WERI-Rb-1 (cell line): ENCODE measurements around the gene FAM151A.

Experiments used
- DNase-seq: peaks from one replicate; pipeline ENCODE4 v3.0.0-alpha.2; 2020
- H3K27ac ChIP-seq: fragments of 250-450 bp; sonication (Bioruptor Pico); 2 replicates; pipeline ENCODE4 v1.5.1; 2020; ENCODE audit warnings: mild to moderate bottlenecking, moderate library complexity
- H3K27me3 ChIP-seq: fragments of 250-450 bp; sonication (Bioruptor Pico); 2 replicates; pipeline ENCODE4 v1.5.1; 2021; ENCODE audit warnings: mild to moderate bottlenecking, low read depth, moderate library complexity; ENCODE audit not compliant: insufficient read depth, severe bottlenecking
- H3K36me3 ChIP-seq: fragments of 250-450 bp; sonication (Bioruptor Pico); 2 replicates; pipeline ENCODE4 v1.5.1; 2020; ENCODE audit warnings: mild to moderate bottlenecking, moderate library complexity
- H3K4me3 ChIP-seq: 2 replicates; pipeline ENCODE4 v1.5.1; 2011; ENCODE audit warnings: low read depth, mild to moderate bottlenecking, control low read depth, low read length
- H3K9me3 ChIP-seq: fragments of 250-450 bp; sonication (Bioruptor Pico); 2 replicates; pipeline ENCODE4 v1.5.1; 2021; ENCODE audit warnings: mild to moderate bottlenecking, moderate library complexity; ENCODE audit not compliant: severe bottlenecking
- TF ChIP-seq, protein P1 (sequence below): IDR thresholded peaks from 2 replicates; pipeline ENCODE4 v1.5.1; 2011; ENCODE audit warnings: low read depth, mild to moderate bottlenecking, control low read depth, inconsistent platforms, low read length

FAM151A gene

GRCh38 chr1:54575605-54576290, 47.6 kb downstream of the FAM151A start:
- DNase-seq, result no peak
- H3K9me3 ChIP-seq, result no peaks in the 10 kb centered on the region

GRCh38 chr1:54575161-54575560, 48.2 kb downstream of the FAM151A start:
- DNase-seq, result no peak
- H3K4me3 ChIP-seq, result no peak overlapping the region
- H3K9me3 ChIP-seq, result no peaks in the 10 kb centered on the region
- TF ChIP-seq, protein P1, sequence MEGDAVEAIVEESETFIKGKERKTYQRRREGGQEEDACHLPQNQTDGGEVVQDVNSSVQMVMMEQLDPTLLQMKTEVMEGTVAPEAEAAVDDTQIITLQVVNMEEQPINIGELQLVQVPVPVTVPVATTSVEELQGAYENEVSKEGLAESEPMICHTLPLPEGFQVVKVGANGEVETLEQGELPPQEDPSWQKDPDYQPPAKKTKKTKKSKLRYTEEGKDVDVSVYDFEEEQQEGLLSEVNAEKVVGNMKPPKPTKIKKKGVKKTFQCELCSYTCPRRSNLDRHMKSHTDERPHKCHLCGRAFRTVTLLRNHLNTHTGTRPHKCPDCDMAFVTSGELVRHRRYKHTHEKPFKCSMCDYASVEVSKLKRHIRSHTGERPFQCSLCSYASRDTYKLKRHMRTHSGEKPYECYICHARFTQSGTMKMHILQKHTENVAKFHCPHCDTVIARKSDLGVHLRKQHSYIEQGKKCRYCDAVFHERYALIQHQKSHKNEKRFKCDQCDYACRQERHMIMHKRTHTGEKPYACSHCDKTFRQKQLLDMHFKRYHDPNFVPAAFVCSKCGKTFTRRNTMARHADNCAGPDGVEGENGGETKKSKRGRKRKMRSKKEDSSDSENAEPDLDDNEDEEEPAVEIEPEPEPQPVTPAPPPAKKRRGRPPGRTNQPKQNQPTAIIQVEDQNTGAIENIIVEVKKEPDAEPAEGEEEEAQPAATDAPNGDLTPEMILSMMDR, result peak; percentile 28; the same call in 1 of the 2 replicates
- no peak overlapping the region for H3K27ac ChIP-seq
- H3K36me3 ChIP-seq, result no peaks in the 10 kb centered on the region
- no peaks in the 10 kb centered on the region for H3K27me3 ChIP-seq

More at GRCh38 chr1:54575605-54576290, 47.6 kb downstream of the FAM151A start:
- no peaks in the 10 kb centered on the region for H3K36me3 ChIP-seq
- no peak overlapping the region for H3K4me3 ChIP-seq
- H3K27ac ChIP-seq, result no peak overlapping the region
- TF ChIP-seq, protein P1, result no peak
- H3K27me3 ChIP-seq, result no peaks in the 10 kb centered on the region

DNA sequence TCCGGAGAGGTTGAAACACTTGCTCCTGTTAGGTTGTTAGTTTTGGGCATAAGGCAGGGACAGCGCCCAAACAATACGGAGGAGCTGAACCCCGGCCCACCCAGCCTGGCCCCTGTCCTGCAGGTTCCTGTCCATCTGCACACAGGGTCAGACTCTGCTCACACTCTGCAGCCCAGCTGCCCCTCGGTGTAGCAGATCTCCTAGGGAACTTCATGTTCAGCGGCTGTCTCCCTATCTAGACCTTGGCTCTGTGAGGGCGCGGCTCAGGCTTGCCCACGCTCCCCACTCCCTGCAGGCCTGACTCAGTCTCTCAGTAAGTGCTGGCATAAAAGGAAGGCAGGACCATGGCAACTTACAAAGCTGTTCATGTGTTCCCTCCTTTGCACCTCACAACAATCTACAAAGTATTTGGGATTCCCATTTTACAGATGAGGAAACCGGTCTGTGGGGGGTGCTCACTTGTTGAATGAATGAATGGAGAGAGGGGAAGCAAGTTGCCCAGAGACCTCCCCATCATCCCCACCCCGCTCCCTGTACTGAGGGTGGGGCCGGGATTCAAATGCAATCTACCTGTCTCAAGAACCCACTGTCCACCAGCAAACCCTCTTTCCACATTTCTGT, 49.1 kb downstream of the FAM151A start:
- Histone ChIP-seq H3K9me3 (no peaks in the 10 kb centered on the region), H3K4me3 (no peak overlapping the region), H3K27me3 (no peaks in the 10 kb centered on the region), H3K27ac (no peak overlapping the region), H3K36me3 (no peaks in the 10 kb centered on the region)
- TF ChIP-seq, protein P1, result no peak
- no peak for DNase-seq

- no peak for DNase-seq
- TF ChIP-seq, protein P1, result no peak
- no peaks in the 10 kb centered on the region for H3K36me3 ChIP-seq
- H3K27me3 ChIP-seq, result no peaks in the 10 kb centered on the region
- no peak overlapping the region for H3K4me3 ChIP-seq
- no peak overlapping the region for H3K27ac ChIP-seq
- H3K9me3 ChIP-seq, result no peaks in the 10 kb centered on the region
Measured at GRCh38 chr1:54572542-54572850, 50.8 kb downstream of the FAM151A start.

DNA sequence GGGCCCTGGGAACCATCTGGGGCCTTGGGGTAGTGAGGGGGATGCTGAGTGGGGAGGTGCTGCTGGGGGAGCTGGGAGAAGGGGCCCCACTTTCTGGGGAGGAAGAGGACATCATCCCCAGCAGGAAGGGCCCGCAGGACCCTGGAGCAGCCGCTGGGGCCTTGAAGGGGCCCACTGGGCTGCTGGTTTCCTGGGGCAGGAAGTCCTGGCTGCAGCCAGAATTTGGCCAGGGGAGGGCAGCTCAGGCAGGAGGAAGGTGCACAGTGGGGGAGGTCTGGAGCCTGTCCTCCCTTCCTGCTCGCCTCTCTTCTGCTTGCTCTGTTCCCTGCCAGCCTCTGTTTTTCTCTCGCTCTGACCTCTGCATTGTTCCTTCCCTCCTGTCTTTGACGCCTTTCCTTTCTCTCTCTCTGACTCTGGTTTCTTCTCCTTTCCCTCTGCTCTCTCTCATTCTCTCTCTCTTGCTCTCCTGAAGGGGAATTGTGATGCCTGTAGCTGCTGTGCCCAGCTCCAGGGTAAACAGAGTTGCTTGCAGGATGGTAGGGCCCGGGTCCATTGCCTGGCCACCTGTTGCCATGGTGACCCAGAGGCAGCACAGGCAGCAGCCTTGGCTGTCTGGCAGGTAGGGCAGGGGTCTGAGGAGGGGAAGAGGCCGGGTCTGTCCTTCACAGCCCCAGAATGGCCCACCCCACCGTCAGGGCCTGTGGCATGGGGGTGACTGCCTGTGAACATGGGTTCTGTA, 51.4 kb downstream of the FAM151A start:
- no peak for DNase-seq

More for the DNA sequence above, 51.4 kb downstream of the FAM151A start:
- no peaks in the 10 kb centered on the region for H3K9me3 ChIP-seq
- no peak overlapping the region for H3K27ac ChIP-seq
- no peaks in the 10 kb centered on the region for H3K27me3 ChIP-seq
- no peak overlapping the region for H3K4me3 ChIP-seq
- no peaks in the 10 kb centered on the region for H3K36me3 ChIP-seq
- TF ChIP-seq, protein P1, result no peak
